ENCODE results near the gene NCEH1. TPM values are rescaled to one million over a fixed set of nuclear protein-coding genes. Genes with fewer than 3 reads are reported as not detected.

The NCEH1 gene
- total RNA-seq, 2 donors from 2014 or later = 7.1 to 22.7 TPM

GRCh38 chr3:172750368-172751174 is 39.7 kb upstream of the NCEH1 start, which contains the start of gene ECT2:
Gene ECT2 (plus strand): TSS chr3:172750726. CDS start chr3:172754531, 3,805 bp downstream.
- TF ChIP-seq, protein P1, sequence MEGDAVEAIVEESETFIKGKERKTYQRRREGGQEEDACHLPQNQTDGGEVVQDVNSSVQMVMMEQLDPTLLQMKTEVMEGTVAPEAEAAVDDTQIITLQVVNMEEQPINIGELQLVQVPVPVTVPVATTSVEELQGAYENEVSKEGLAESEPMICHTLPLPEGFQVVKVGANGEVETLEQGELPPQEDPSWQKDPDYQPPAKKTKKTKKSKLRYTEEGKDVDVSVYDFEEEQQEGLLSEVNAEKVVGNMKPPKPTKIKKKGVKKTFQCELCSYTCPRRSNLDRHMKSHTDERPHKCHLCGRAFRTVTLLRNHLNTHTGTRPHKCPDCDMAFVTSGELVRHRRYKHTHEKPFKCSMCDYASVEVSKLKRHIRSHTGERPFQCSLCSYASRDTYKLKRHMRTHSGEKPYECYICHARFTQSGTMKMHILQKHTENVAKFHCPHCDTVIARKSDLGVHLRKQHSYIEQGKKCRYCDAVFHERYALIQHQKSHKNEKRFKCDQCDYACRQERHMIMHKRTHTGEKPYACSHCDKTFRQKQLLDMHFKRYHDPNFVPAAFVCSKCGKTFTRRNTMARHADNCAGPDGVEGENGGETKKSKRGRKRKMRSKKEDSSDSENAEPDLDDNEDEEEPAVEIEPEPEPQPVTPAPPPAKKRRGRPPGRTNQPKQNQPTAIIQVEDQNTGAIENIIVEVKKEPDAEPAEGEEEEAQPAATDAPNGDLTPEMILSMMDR (IDR thresholded peaks at IDR 0.05) = peak; percentile 67
- Histone ChIP-seq H3K27ac (peak within 1 kb of the TSS; percentile 83), H3K36me3 (no peaks in the 10 kb centered on the region), H3K4me3 (peak within 1 kb of the TSS; percentile 71), H3K4me1 (ENCODE audit: control insufficient read depth in 1 of 2, low read depth in 2 of 2) (peaks cover 7 to 14% of the 10 kb centered on the region in 2 donors), H3K27me3 (replicated peaks; ENCODE audit: insufficient read depth) (no peaks in the 10 kb centered on the region), H3K9me3 (no peaks in the 10 kb centered on the region)
- ATAC-seq (ENCODE audit: insufficient number of reproducible peaks, low FRiP score, low read depth) (peak; percentile 95), DNase-seq (ENCODE audit: low spot score) (peak; percentile 99)

GRCh38 chr3:172750069-172750367 is 39.2 kb upstream of the NCEH1 start:
- no peaks in the 10 kb centered on the region for H3K36me3 ChIP-seq
- DNase-seq (ENCODE audit: low spot score) (no peak), ATAC-seq (ENCODE audit: insufficient number of reproducible peaks, low FRiP score, low read depth) (no peak)
- peak overlapping the region; percentile 71 for H3K4me3 ChIP-seq
- H3K4me1 ChIP-seq (ENCODE audit: control insufficient read depth in 1 of 2, low read depth in 2 of 2) = peaks cover 7 to 14% of the 10 kb centered on the region in 2 donors
- H3K27me3 ChIP-seq (replicated peaks; ENCODE audit: insufficient read depth) = no peaks in the 10 kb centered on the region
- no peaks in the 10 kb centered on the region for H3K9me3 ChIP-seq
- peak overlapping the region; percentile 83 for H3K27ac ChIP-seq
- TF ChIP-seq, protein P1 (IDR thresholded peaks at IDR 0.05) = no peak

DNA sequence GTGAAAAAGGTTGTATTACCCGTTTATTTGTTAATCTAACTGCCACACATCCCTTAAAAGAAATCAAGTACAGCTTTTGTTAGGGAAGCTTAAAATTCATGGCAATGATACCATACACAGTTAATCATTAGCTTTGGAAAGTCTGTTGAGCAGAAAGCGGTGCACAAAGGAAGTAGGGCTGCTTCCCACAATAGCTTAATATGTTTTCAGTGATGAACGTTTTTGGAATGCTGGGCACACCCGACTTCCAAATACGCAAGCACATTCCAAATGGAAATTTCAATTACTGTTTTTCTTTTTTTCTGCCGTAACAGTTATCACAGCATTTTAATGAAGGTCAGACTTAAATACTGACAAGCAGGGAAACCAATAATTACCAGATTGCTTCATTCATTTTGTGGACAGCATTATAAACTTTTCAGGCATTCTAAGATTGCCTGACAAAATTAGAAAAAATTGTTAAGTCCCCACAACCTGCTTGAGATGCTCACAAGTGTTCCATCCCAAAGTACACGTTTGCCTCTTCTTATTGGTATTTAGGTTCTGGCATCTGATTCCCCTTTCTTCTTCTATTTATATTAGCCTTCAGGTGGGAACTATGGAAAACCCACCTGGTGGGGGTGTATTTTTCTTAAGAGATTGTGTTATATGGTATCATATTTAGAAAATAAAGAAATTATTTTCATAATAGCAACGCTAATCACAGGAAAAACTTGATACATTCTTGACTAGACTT is 38.5 kb upstream of the NCEH1 start:
- H3K27ac ChIP-seq = peak overlapping the region; percentile 83
- H3K27me3 ChIP-seq (replicated peaks; ENCODE audit: insufficient read depth) = no peaks in the 10 kb centered on the region
- TF ChIP-seq, protein P1 (IDR thresholded peaks at IDR 0.05) = no peak
- ATAC-seq (ENCODE audit: insufficient number of reproducible peaks, low FRiP score, low read depth) = peak; percentile 60
- no peaks in the 10 kb centered on the region for H3K36me3 ChIP-seq
- peaks cover 7 to 14% of the 10 kb centered on the region in 2 donors for H3K4me1 ChIP-seq (ENCODE audit: control insufficient read depth in 1 of 2, low read depth in 2 of 2)
- H3K9me3 ChIP-seq = no peaks in the 10 kb centered on the region
- DNase-seq (ENCODE audit: low spot score) = peak; percentile 7
- H3K4me3 ChIP-seq = peak overlapping the region; percentile 71

DNA sequence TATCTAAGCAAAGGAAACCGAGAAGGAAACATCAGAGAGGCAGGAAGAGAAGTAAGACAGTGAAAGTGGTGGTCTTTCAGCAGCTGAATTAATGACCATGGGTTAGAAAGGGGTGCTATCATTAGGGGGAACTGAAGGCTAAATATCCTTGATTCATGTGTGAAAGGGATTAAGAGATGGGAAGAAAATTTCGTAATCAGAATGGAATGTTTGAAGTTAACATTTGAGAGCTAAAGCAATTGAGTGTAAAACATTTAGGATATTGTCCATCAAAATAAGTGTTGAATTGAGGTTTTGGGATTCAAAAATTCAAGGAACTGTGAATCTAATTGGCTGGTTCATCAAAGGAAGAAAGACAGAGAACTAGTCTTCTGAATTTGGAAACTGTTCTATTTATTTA is 35.6 kb upstream of the NCEH1 start:
- no peaks in the 10 kb centered on the region for H3K9me3 ChIP-seq
- DNase-seq (ENCODE audit: low spot score) = no peak
- TF ChIP-seq, protein P1 (IDR thresholded peaks at IDR 0.05) = no peak
- no peak for ATAC-seq (ENCODE audit: insufficient number of reproducible peaks, low FRiP score, low read depth)
- peaks cover 3 to 13% of the 10 kb centered on the region in 2 donors for H3K4me1 ChIP-seq (ENCODE audit: control insufficient read depth in 1 of 2, low read depth in 2 of 2)
- no peak overlapping the region for H3K27ac ChIP-seq
- no peaks in the 10 kb centered on the region for H3K27me3 ChIP-seq (replicated peaks; ENCODE audit: insufficient read depth)
- no peaks in the 10 kb centered on the region for H3K36me3 ChIP-seq
- H3K4me3 ChIP-seq = no peak overlapping the region

DNA sequence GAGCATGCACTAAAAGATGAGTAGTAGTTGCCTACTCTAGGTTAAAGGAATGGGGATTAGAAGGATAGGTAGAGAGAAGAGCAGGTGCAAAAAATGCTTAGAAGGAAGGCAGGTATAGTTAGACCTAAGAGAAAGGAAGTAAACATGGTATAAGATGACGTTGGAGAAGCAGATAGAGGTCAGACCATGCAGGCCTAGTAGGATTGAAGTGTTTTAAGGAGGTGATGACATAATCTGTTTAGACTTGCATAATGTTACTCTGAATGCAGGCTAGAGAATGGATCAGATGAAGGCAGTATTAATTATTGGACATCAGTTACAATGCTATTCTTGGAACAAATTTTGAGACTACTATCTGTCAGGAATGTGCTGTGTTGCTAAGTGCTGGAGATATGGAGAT is 28.6 kb upstream of the NCEH1 start:
- DNase-seq (ENCODE audit: low spot score) = no peak
- H3K36me3 ChIP-seq = no peaks in the 10 kb centered on the region
- H3K9me3 ChIP-seq = no peaks in the 10 kb centered on the region
- H3K27ac ChIP-seq = no peak overlapping the region
- no peaks in the 10 kb centered on the region for H3K4me1 ChIP-seq (ENCODE audit: control insufficient read depth in 1 of 2, low read depth in 2 of 2)
- H3K4me3 ChIP-seq = no peak overlapping the region
- H3K27me3 ChIP-seq (replicated peaks; ENCODE audit: insufficient read depth) = no peaks in the 10 kb centered on the region
- ATAC-seq (ENCODE audit: insufficient number of reproducible peaks, low FRiP score, low read depth) = no peak
- TF ChIP-seq, protein P1 (IDR thresholded peaks at IDR 0.05) = no peak
